SW 1271 (cell line): Measurements from ENCODE around the gene NHLRC4.

Experiments used
- DNase-seq, 2 experiments: peaks; one replicate each; lab custom pipeline; 2025; lab: John Stamatoyannopoulos, UW

Gene NHLRC4

DNA sequence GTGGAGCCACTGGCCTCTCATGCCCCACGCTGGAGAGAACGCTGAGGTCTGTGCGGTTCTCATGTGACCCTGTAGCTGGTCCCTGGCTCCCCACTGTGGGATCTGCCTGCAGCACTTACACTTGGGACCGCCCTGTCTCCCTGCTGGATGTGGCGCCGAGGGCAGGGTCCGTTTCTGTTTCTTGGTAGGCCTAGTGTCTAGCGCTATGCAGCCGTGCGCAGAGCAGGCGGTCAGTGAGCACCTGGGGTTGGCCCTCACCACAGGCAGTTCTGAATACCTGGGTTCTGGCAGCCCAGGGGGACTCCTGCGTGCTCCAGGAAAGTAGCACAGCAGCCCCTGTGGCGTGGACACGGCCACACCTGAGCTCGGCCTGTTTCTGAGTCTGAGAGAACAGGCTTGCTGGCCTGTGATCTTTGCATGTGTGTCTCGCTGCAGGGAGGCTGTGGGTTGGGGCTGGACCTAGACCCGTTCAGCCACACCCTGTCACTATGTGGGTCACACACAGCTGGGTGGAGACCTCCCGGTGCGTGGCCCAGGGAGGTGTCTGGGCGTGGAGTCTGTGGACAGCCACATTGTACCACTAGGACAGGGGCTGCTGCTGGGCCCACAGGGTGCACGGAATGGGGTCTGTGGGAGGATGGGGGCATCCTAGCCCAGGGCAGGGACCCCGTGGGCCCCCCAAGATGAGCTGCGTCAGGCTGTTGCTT, 36.5 kb upstream of the NHLRC4 start:
- no peak for DNase-seq

DNA sequence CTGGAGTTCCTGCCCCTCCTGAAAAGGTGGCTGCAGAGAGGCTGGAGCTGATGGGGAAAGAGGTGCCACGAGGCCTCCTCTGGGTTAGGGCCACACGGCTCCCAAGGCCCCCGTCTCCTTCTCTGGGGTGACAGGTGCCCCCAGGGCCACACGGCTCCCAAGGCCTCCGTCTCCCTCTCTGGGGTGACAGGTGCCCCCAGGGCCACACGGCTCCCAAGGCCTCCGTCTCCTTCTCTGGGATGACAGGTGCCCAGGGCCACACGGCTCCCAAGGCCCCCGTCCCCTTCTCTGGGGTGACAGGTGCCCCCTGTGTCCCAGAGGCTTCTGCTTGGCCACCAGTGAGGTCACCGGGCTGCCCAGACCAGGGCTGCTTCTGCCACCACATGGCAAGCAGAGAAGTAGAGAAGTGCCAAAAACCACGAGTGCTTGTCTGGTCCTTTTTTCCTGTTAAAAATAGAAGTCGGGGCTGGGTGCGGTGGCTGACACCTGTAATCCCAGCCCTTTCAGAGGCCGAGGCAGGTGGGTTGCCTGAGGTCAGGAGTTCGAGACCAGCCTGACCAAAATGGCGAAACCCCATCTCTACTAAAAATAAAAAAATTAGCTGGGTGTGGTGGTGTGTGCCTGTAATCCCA, 35.2 kb upstream of the NHLRC4 start:
- no peak for DNase-seq

DNA sequence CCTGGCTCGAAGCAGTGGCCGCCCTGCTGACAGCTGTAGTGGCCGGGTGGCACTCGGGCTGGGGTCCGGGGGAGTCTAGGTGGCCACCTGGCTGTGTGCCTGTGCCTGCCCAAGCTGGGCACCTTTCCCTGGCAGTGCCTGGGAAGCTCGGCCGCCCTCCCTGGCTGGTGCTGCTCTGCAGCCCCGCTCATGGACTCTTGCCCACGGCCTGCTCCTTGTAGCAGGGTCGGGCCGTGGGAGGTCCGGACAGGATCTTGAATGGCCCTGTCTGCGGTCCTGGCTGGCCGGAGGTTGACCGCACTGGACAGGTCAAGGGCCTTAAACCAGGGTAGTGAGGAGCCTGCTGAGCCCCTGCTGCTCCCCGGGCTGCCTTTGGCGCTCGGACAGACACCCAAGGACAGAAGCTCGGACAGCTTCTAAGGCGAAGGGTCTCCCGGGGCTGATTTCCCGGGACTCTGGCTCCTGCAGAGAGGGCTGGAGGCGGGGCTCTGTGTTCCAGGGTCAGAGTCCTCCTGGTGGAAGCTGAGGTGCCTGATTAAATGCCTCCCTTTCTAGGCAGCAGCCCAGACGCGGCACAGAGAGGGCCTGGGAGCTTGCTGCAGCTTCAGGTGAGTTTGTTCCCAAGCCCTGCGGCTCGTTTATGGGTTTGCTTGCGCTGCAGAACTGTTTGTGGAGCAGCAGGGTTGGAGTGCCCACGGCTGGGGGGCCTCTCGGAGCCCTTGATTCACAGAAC, 33.2 kb upstream of the NHLRC4 start:
- no peak for DNase-seq

DNA sequence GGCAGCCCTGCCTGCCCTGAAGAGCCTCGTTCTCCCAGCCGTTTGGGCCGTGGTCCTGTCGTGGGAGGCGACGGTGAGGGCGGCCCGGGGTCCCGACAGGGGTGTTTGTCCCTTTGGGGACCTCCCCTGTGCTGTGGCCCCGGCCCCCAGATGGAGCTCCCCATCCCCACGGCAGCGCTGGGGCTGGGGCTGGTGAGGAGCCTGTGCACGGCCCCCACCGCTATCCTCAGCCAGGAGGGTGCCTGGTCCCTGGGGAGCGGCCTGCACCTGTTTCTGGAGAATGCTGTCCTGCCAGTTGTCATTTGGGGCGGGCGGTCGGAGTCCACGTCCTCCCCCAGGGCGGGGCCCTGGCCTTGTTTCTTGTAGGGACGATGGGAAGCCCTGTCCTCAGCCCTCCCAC, 32.7 kb upstream of the NHLRC4 start:
- DNase-seq, result no peak

DNA sequence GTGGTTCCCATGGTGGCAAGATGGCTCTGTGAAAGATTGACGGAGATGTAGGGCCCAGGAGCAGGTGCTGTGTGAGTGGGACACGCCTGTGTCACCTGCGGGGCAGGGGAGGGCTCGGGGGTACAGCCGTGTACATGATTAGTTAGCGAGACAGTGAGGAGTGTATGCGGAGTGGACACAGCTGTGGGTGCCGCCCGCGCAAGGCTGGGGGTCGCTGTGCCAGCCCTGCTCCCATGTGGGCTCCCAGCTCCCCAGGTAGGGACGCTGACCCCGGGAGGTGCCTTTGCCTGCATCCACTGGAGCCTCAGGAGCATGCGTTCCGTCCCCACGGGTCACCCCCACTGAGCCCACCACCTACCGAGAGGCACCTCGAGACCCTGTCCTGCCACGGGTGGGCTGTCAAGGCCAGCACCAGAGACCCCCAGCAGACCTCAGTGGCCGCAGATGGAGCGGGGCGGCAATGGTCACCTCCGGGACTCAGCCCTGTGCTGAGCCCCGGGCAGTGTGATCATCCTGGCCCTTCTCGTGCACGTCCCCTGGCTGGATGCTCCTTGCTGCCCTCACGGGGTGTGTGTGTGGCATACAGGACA, 31.9 kb upstream of the NHLRC4 start:
- DNase-seq, result peak in 1 of 2 experiments; percentile 61

DNA sequence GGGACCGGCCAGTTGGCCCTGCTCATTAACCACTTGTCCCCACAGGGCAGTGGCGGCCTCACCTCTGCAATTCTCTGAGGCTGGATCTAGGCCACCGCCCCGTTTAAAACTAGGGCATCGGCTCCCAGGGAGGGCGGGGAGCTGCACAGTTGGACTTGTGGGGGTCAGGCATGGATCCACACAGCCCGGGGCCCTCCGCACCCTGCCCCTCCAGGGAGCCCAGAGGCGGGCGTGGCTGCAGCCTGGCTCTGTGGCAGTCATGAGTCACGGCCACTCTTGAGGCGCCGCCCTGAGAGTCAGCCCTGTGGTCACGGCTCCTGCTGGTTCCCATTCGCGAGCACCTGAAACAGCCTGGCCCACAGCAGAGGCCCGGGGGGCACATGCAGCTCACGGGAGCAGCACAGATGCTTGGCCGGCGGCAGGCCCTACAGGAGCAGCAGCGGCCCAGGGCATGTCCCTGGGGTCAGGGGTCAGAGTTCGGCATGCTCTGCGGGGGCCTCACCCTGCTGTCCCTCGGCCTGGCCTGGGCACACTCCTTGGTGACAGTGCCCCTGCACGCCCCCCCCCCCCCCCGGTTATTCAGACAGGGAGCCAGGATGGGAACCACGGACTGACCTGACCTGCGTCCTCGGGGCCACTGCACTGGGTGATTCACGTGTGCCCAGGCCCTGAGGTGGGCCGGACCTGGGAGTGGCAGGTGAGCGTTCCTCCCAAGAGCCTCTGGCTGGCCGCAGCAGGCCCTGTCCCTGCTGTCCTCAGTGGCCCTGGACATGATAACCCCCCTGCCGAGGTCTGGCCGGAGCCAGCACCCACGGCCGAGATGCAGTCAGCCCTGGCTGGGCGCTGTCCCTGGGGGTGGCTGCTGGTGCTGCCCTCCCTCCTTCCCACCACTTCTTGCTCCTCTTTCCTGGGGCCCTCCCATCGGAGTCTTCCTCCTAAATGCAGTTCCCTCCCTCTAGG, 31.1 kb upstream of the NHLRC4 start:
- peak; percentile 61 to 70 for DNase-seq

DNA sequence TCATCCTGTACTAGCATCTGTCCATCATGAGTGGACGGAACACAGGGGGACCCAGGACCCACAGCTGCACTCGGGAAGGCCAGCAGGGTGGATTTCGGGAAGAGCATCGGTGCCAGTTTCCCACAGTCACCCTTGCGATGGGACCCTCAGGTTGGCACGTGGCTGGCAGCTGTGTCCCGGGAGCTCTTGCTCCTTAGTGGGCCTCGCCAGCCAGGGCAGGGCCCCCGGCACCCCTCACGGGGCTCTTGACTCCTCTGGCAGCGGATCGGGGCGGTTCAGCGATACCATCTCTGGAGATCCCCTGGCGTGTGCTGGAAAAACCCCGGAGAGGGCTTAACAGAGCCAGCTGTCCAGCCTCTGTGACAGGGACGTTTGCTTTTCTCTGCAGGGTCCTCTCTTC, 30.1 kb upstream of the NHLRC4 start:
- no peak for DNase-seq

DNA sequence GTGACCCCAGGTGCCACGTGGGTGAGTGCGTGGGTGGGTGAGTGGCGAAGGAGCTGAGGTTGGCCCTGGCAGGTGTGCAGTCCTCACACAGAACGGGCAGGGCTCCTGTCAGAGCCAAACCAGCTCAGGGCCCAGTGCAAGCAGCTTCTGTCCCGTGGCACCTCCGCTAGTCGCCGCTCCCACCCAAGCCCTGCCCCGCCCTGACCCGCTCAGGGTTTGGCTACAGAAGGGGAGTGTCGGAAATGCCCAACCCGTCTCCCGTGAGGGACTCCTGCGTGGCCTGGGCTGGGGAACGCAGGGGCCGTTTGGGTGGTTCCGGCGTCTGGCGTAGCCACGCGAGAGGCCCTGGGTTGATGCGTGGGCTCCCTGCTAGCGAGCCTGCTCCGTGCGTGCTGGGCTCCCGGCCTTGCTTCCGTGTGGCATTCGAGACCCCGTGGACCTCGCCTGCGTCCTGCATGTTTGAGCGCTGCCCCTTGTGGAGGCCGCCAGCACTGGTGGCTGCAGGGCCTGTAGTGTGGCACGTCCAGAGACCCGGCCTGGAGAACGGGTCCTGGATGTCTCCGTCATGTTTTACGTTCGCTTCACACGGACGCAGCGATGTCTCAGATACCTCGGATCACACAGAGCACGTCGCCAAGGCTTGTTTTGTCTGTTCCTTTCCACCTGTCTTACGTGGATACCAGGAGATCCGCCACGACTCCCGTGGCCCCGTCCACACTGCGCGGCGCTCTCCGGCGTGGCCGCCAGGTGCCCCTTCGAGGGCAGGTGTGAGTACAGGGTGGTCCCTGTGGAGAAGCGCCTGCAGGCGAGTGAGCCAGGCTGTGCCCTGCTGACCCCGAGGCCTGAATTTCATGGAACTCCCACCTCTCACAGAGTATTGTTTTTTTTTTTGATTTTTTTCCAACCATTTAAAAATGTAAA, 29.1 kb upstream of the NHLRC4 start:
- no peak for DNase-seq

DNA sequence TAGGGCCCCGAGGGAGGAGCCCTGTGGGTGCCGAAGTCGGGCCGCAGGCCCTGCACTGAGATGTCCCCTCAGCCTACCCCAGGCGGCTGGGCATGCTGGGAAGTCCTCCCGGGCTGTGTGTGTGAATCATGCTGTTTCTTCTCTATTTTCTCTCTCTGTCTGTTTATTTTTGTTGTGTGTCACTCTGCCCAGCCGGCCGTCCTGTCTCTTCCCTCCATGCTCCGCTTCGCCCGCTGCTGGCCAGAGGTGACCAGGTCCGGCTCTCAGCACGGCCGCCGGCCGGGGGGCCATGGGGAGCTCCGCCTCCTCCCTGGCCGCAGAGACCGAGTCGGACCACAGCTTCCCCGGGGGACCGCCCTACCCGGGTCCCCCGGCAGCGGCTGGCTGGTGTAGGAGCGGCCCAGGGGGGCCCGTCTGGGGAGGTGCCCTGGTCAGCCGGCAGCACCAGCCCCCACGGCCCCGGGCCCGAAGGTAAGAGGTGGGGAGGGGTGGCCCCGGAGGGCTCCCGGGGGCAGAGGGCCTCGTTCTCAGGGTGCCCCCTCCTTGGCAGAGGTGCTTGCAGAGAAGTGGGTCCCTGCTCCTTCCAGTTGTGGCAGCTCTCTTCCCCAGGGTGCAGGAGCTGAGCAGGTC, 26.8 kb upstream of the NHLRC4 start:
- no peak for DNase-seq

DNA sequence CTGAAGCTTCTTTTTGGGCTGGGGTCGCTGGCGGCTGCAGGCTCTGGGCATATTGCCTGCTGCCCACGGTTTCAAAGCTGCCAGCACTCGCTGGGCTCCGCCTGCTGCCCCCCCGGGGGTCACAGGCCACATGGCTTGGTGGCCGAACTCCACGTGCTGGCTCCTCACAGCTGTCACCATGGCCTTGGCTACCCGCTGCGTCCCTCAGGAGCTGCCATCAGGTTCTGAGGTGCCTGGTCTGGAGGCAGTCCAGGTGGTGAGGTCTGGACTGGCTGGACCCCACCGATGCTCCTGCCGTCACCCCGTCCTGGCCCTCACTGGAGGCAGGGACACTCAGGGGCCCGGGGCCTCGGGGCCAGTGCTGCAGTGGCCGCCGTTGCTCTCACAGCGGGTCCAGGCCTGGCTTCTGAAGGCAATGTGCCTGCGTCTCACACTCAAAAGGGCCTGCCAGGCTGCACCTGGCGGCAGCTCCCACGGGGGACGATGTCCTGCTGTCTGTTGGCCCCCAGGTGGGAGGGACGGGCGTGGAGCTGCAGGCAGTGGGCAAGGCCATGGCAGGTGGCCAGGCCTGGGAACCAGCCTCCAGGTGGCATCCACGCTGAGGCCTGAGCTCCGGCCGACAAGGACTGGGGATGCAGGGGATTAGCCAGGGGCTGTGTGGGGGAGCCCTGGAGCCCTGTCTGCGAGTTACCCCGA, 26.0 kb upstream of the NHLRC4 start:
- DNase-seq, result no peak

DNA sequence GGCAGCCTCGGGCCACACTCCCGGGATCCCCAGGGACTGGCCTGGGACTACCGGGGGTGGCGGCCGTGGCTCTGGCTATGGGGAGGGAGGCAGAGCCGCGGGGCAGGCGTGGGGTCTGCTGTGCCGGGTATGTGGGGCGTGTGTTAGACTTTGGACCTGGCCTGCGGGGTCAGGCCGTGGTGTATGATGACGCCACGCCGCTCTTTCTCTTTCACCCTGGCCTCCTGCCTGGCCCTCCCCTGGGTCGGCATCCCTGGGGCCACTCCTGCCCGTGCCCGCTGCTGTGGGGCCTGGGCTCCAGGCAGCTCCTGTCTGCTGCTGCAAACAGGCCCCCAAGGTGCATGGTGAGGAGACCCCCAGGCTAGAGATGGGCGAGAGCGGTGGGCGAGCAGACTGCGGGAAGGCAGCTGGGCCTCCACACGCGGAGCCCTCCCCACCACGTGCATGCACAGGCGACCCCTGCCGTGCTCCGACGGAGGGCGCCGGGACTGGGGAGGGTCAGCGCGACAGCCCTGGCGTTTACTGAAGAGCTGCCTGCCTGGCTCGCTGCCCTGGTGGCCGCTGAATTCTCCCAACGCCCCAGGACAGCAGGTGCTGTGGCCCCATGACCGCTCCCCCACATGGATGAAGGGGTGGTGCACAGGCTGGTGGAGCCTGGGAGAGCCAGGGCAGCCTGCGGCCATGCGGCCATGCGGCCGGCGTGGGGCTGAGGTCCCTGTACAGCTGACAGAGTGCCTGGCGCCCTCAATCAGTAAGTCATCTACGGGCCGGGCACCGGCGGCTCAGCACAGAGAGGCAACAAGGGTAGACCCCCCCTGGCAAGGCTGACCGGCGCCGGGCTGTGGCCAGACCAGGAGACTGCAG, 23.3 kb upstream of the NHLRC4 start:
- no peak for DNase-seq

DNA sequence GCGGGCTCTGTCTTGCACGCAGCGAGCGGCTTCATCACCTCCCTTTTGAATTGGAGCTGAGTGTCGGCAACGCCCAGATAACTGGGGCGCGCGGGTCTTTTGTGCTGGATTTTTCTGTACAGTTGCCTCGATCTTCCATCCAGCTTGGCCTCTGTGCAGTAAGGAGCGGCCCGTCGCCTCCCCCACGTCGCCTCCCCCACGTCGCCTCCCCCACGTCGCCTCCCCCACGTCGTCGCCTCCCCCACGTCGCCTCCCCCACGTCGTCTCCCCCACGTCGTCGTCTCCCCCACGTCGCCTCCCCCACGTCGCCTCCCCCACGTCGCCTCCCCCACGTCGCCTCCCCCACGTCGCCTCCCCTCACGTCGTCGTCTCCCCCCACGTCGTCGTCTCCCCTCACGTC, 22.3 kb upstream of the NHLRC4 start:
- no peak for DNase-seq

DNA sequence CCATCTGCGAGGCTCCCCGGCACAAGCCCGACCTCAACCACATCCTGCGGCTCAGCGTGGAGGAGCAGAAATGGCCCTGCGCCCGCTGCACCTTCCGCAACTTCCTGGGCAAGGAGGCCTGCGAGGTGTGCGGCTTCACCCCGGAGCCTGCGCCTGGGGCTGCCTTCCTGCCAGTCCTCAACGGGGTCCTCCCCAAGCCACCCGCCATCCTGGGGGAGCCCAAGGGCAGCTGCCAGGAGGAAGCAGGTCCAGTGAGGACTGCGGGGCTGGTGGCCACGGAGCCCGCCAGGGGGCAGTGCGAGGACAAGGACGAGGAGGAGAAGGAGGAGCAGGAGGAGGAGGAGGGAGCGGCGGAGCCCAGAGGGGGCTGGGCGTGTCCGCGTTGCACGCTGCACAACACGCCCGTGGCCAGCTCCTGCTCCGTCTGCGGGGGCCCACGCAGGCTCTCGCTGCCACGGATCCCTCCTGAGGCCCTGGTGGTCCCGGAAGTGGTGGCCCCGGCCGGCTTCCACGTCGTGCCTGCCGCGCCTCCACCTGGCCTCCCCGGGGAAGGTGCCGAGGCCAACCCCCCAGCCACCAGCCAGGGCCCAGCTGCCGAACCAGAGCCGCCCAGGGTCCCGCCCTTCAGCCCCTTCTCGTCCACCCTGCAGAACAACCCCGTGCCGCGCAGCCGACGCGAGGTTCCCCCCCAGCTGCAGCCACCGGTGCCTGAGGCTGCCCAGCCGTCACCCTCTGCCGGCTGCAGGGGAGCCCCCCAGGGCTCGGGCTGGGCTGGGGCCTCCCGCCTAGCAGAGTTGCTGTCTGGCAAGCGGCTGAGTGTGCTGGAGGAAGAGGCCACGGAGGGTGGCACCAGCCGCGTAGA, 19.7 kb upstream of the NHLRC4 start:
- no peak for DNase-seq

DNA sequence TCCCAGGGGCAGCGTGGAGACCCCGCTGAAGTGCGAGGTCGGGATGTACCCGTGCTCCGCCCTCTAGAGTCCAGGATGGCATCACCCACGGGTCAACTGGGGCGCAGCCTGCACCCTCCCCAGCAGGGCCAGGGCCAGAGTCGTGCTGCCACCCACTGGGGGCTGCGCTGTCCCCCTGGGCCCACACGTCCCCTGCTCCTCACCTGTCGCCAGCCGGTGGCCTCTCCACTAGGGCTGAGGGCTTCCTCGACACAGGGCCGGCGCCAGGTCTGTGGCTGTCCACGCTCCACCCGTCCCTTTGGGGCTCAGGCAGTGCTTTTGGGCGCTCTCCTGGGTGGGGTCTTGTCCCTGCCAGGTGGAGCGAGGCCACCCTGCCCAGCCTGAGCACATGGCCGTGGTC, 18.2 kb upstream of the NHLRC4 start:
- no peak for DNase-seq

DNA sequence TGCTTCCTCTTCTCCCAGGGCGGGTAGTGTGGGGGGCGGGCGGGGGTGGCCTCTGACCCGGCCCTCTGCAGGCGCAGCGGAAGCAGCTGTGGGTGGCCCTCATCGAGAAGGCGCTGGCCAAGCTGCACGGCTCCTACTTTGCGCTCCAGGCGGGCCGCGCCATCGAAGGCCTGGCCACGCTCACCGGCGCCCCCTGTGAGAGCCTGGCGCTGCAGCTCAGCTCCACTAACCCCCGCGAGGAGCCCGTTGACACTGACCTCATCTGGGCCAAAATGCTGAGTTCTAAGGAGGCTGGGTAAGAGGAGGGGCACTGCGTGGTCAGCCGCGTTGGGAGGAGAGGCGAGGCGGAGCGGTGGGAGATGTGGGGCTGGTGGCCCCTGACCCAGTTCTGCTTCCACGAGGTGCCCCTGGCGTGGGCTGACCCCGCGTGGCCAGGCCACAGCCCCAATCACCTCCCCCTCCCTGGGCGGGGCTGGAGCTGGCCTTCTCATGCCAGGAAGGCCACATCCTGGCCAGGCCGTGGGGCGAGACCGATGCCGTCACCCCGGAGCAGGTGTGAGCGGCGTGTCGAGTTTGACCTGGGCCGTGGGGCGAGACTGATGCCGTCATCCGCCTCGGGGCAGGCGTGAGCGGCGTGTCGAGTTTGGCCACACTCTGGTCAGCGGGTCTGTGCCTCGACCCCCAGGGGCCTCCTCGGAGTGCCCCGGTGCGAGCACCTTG, 17.1 kb upstream of the NHLRC4 start:
- DNase-seq, result no peak

DNA sequence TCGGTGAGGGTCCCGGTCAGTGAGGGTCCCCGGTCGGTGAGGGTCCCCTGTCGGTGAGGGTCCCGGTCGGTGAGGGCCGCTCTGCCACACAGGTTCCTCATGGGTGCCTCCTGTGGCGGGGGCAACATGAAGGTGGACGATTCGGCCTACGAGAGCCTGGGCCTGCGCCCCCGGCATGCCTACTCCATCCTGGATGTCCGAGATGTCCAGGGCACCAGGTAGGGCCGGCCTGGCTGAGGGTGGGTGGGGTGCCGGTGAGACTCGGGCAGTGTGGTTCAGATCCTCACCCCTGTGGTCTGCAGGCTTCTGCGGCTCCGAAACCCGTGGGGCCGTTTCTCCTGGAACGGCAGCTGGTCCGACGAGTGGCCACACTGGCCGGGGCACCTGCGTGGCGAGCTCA, 15.6 kb upstream of the NHLRC4 start:
- DNase-seq, result no peak

DNA sequence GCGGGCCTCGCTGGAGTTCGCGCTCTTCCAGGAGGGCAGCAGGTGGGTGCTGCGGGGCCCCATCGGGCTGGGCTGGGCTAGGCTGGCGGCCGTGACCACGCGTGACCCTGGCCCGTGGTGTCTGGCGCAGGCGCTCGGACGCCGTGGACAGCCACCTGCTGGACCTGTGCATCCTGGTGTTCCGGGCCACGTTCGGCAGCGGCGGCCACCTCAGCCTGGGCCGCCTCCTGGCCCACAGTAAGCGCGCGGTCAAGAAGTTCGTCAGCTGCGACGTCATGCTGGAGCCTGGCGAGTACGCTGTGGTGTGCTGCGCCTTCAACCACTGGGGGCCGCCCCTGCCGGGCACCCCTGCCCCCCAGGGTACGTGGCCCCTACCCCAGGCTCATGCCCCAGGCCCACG, 14.6 kb upstream of the NHLRC4 start:
- no peak for DNase-seq
